Activated CD8-positive, alpha-beta T cell treated with anti-CD3 and anti-CD28 coated beads, Interleukin-2, amount 10 ng/mL, durations not matched to agents 7 days and 5 days (primary cell): ENCODE data around the gene PAK6. TPM values are rescaled to one million over a fixed set of nuclear protein-coding genes. Genes with fewer than 3 reads are reported as not detected.

Experiments
- ATAC-seq: fragments of 150-1000 bp; cut with Tn5 transposase; one replicate; pipeline ENCODE4 v1.10.0; 2021; ENCODE audit warnings: moderate library complexity
- CTCF ChIA-PET: fragments of 350-600 bp; sonication (Branson Sonifier 250); formaldehyde crosslinking; loops from one replicate; lab custom pipeline; 2021; ENCODE audit warnings: antibody characterized with exemption; lab: Charles Lee
- POLR2A ChIA-PET: fragments of 350-600 bp; sonication (Branson Sonifier 250); formaldehyde crosslinking; loops from one replicate; lab custom pipeline; 2021; ENCODE audit warnings: antibody characterized with exemption; lab: Charles Lee
- DNase-seq: peaks from one replicate; pipeline ENCODE4 v3.0.0-alpha.2; 2020
- H3K27ac Mint-ChIP-seq: one replicate; pipeline ENCODE4 v1.8.0; 2021; ENCODE audit warnings: mild to moderate bottlenecking, mixed read lengths
- H3K27me3 Mint-ChIP-seq: one replicate; pipeline ENCODE4 v1.8.0; 2021; ENCODE audit warnings: low read depth, mixed read lengths
- H3K36me3 Mint-ChIP-seq: one replicate; pipeline ENCODE4 v1.8.0; 2021; ENCODE audit warnings: low read depth, mixed read lengths
- H3K4me1 Mint-ChIP-seq: one replicate; pipeline ENCODE4 v1.8.0; 2021; ENCODE audit warnings: low read depth, mixed read lengths
- H3K4me3 Mint-ChIP-seq: one replicate; pipeline ENCODE4 v1.8.0; 2021; ENCODE audit warnings: mild to moderate bottlenecking, mixed read lengths
- H3K9me3 Mint-ChIP-seq: one replicate; pipeline ENCODE4 v1.8.0; 2022; ENCODE audit warnings: mixed read lengths; ENCODE audit not compliant: insufficient read depth
- total RNA-seq, 2 experiments: library from RNA; stranded (reverse); gene quantifications; one replicate each; pipeline ENCODE4 v1.2.3, GENCODE V29; 2021

PAK6 gene
- total RNA-seq, 2 experiments from 2014 or later, result 1.2 to 1.4 TPM

DNA sequence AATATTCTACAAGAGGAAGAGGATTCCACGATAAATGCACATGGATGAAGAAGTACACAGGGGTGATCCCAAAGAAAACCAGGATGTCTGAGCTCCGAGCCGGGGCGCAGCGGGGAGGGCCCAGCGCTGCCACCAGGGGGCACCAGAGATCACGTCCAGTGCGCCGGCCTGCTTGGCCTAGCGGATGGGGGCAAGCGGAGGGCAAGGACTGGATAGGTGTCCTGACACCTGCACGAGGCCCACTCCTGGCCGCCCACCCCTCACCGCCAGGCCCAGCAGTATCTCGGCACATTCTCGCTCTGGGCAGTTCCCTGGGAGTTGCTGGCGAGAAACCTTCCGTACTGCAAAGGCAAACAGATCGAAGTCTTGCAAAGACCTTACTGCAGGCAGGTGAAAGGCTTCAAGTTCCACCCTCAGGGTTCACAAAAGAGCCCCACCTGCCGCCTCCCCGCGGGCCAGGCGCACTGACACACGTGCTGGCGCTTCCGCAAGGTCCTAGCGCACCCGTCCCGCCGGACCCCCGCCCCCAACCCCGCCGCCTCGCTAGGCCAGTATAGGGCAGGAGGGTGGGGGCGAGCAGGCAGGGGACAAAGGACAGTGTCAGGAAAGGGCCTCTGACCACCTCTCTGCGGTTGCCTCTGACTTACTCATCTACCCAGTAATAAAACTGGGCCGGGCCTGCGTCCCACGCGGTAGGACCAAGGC lies 40.7 kb downstream of the PAK6 start:
- Mint-ChIP-seq H3K4me3 (no peak overlapping the region), H3K9me3 (no peaks in the 10 kb centered on the region), H3K27me3 (peaks cover 54% of the 10 kb centered on the region), H3K4me1 (peaks cover 24% of the 10 kb centered on the region), H3K27ac (no peak overlapping the region), H3K36me3 (no peaks in the 10 kb centered on the region)
- CTCF ChIA-PET, result interaction anchor here (0.6 to 9.8 kb wide), 48 partner anchors 8 to 491 kb away, joined by 3 to 559 read pairs (median 5); partner anchors contain the start of genes CCDC9B, DISP2, INAFM2 and KNSTRN
- ATAC-seq (peak; percentile 30), DNase-seq (peak; percentile 75)
- POLR2A ChIA-PET, result interaction anchor here (0.9 to 2.9 kb wide), 2 partner anchors 21 to 30 kb away, joined by 3 to 21 read pairs; partner anchors contain the start of gene PLCB2

DNA sequence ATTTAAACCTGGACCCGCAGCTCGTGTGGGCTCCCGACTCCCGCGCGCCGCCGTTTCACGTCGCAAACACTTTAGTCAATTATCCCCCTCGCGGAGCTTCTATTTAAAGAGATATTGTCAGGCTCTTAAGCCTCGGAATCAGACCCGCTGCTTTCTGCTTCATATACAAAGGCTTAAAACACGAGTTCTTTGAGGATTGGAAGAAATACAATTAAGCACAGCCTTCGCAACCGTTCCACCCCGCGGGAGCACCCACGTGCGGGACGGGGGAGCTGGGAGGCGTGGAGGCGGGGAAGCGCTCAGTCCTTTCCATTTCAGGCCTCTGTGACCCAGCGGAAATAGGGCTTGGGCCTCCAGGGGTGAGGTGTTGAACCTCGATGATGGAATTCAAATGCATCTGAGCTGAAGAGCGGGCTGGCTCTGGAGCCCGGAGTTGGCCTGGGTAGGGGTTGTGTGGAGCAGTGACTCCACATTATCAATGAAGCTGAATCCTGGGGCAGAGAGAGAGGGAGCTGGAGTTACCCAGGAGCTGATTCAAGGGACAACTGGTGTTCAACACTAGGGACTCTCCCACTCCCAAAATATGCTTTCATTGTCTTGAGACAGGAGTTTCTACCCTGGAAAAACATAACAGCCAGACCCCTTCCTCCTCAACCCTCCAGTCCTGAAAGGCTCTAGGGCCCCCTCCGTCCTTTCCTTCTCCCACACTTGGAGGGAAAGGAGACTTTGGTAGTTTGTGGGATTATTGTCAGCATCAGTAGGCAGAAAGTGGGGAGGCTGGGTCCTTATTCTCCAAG lies 41.6 kb downstream of the PAK6 start:
- Mint-ChIP-seq H3K4me1 (peaks cover 21% of the 10 kb centered on the region), H3K27me3 (peaks cover 54% of the 10 kb centered on the region), H3K27ac (no peak overlapping the region), H3K36me3 (no peaks in the 10 kb centered on the region), H3K4me3 (no peak overlapping the region), H3K9me3 (no peaks in the 10 kb centered on the region)
- POLR2A ChIA-PET, result interaction anchor here (0.9 to 1.1 kb wide), 2 partner anchors 27 to 29 kb away, joined by 4 to 6 read pairs; partner anchors contain the start of gene PLCB2
- DNase-seq (no peak), ATAC-seq (no peak)
- CTCF ChIA-PET, result interaction anchor here (0.7 to 9.8 kb wide), 11 partner anchors 10 to 240 kb away, joined by 4 to 559 read pairs (median 13); partner anchors contain the start of genes CCDC9B, INAFM2, PLCB2 and SRP14

DNA sequence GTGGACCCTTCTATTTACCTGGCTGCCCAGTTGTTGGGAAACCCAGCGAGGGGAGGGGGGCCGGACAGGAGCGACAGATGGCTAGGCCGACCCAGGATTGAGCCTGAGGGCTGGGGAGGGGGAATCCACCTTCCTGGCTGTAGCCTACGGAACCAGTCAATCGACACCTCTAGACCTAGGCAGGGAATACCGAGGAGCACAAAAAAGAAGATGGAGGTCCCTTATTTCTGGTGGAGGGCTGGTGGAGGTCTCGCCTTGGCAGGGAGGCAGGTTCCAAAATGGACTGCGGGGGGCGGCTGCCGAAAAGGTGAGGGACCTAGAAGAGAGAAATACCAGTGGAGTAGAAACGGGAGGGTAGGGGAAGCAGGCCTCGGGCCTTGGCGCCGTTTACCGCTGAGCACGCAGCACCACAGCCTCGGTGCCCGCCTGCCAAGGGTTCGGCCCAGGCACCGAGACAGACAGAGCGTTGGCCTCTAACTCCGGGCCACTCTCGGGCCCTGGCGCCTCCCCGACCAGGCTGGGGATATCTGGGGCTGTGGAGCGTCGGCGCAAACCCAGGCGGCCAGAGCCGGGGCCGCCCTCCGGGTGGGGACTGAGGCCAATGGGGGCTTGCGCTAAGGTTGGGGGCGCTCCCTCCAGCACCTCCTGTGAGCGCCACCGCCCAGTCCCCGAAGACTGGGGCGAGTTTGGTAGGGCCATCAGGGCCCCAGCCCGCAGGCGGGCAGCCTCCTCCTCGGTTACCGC lies 42.4 kb downstream of the PAK6 start:
- Mint-ChIP-seq H3K27me3 (peaks cover 54% of the 10 kb centered on the region), H3K4me1 (peaks cover 15% of the 10 kb centered on the region)
- POLR2A ChIA-PET, result interaction anchor here (0.9 to 1.1 kb wide), 2 partner anchors 26 to 28 kb away, joined by 4 to 6 read pairs; partner anchors contain the start of gene PLCB2

DNA sequence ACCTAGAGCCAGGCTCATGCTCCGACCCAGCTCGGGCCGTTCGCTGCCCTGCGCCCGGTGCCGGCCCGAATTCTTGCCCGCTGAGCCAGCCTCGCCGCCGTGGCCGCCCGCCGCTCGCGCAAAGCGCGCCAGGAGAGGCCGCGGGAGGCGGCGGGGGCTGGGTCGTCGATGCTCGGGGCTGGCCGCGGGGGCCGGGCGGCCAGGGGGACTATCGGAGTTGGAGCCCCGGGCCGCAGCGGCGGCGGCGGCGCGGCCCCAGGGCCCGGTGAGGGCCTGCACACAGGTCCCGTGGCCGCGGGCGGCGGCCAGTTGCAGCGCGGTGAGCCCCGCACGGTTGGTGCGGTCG lies 42.9 kb downstream of the PAK6 start:
- DNase-seq (no peak), ATAC-seq (no peak)
- Mint-ChIP-seq H3K36me3 (no peaks in the 10 kb centered on the region), H3K9me3 (no peaks in the 10 kb centered on the region), H3K4me1 (peaks cover 15% of the 10 kb centered on the region), H3K4me3 (no peak overlapping the region), H3K27me3 (peaks cover 50% of the 10 kb centered on the region), H3K27ac (no peak overlapping the region)
- ChIA-PET POLR2A (no interaction called here), CTCF (interaction anchor here (0.6 to 1.6 kb wide), 2 partner anchors 30 to 1664 kb away, joined by 3 read pairs; no protein-coding TSS in a partner anchor)

More for the DNA sequence above, 42.4 kb downstream of the PAK6 start:
- Mint-ChIP-seq H3K36me3 (no peaks in the 10 kb centered on the region), H3K9me3 (no peaks in the 10 kb centered on the region), H3K4me3 (peak overlapping the region; percentile 38), H3K27ac (no peak overlapping the region)
- DNase-seq, result no peak
- CTCF ChIA-PET, result interaction anchor here (0.6 to 9.8 kb wide), 8 partner anchors 9 to 1663 kb away, joined by 3 to 559 read pairs (median 18); partner anchors contain the start of genes CCDC9B, INAFM2, PLCB2 and SRP14
- no peak for ATAC-seq

DNA sequence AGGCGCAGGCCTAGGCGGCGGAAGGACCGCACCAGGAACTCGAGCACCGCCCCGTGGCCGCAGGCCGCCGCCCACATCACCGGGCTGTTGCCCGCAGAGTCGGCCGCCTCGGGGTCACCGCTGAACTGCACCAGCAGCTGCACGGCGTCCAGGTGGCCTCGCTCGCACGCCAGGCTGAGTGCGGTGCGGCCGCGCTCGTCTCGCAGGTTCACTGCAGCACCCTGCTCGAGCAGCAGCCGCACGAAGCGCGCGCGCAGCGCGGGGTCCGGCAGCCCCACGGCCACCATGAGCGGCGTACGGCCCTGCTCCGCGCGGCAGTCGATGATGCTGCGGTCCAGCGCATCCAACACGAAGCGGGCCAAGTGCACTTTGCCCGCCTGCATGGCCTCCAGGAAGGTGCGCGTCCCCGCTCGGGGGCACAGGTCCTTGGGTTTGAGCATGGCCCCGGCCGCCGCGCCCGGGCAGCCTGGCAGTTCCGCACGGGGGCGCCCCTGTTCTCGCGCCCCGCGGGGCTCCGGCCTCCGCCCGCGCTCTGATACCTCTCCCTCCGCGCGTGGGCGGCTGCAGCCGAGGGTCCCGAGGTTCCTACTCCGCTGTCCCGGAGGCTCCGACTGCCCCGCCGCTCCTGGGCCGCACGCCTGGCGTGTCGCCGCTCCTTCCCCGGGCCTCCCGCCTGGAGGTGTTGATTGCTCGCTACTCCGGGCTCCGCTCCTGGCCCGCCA lies 43.4 kb downstream of the PAK6 start:
- ATAC-seq (peak; percentile 73), DNase-seq (peak; percentile 62)
- ChIA-PET CTCF (interaction anchor here (1.0 to 2.2 kb wide), 5 partner anchors 26 to 40 kb away, joined by 3 to 16 read pairs (median 4); partner anchors contain the start of gene PLCB2), POLR2A (interaction anchor here (1.0 to 1.7 kb wide), 2 partner anchors 26 to 55 kb away, joined by 4 to 7 read pairs; partner anchors contain the start of gene PLCB2)
- Mint-ChIP-seq H3K36me3 (no peaks in the 10 kb centered on the region), H3K9me3 (no peaks in the 10 kb centered on the region), H3K4me1 (peaks cover 9% of the 10 kb centered on the region), H3K4me3 (peak overlapping the region; percentile 61), H3K27me3 (peaks cover 46% of the 10 kb centered on the region), H3K27ac (no peak overlapping the region)

DNA sequence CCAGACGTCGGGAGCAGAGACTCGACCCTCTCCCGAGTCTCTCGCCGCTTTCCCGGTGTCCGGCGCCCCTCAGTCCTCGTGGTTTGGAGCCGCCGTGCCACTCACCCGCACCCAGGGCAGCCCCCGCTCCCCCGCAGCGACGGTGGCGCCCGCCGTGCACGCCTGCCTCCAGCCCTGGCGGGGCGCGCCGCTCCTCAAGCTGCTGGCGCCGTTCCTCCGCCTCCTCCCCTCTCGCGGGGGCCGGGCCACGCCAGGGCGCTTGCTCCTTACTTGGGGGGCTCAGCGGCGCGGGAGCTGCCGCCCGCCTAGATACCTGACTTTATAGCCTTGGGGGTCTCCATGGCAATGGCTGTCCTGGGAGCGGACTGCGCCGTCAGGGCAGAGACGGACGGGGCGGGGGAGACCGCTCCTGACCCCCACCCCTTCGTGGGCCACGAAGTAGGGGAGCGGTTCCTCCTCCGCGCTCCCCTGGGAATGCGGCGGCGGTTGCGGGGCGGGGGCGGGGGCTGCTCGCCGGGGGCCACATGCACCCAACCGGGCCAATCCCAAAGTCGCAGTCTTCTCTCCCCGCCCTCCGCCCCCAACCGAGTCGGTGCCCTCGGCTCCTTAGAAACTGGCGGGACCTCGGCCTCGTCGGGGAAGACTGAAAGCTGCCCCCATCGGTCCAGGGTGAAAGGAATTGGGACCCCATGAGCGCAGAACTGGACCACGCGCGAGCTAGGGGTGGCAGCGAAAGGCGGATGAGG lies 44.2 kb downstream of the PAK6 start, which contains the start of gene ANKRD63:
ANKRD63 (minus strand) TSS at position 196 of the 746 bp plus-strand sequence. CDS start 478 bp downstream, outside the sequence.
- Mint-ChIP-seq H3K4me3 (peak within 1 kb of the TSS; percentile 61), H3K4me1 (peaks cover 7% of the 10 kb centered on the region), H3K27ac (no peak within 1 kb of the TSS), H3K36me3 (no peaks in the 10 kb centered on the region), H3K9me3 (no peaks in the 10 kb centered on the region), H3K27me3 (peaks cover 43% of the 10 kb centered on the region)
- DNase-seq, result peak; percentile 49
- CTCF ChIA-PET, result interaction anchor here (0.8 to 6.6 kb wide), 9 partner anchors 9 to 55 kb away, joined by 3 to 49 read pairs (median 4); partner anchors contain the start of gene PLCB2
- peak; percentile 68 for ATAC-seq
- POLR2A ChIA-PET, result interaction anchor here (1.0 to 1.7 kb wide), 2 partner anchors 25 to 54 kb away, joined by 4 to 7 read pairs; partner anchors contain the start of gene PLCB2

DNA sequence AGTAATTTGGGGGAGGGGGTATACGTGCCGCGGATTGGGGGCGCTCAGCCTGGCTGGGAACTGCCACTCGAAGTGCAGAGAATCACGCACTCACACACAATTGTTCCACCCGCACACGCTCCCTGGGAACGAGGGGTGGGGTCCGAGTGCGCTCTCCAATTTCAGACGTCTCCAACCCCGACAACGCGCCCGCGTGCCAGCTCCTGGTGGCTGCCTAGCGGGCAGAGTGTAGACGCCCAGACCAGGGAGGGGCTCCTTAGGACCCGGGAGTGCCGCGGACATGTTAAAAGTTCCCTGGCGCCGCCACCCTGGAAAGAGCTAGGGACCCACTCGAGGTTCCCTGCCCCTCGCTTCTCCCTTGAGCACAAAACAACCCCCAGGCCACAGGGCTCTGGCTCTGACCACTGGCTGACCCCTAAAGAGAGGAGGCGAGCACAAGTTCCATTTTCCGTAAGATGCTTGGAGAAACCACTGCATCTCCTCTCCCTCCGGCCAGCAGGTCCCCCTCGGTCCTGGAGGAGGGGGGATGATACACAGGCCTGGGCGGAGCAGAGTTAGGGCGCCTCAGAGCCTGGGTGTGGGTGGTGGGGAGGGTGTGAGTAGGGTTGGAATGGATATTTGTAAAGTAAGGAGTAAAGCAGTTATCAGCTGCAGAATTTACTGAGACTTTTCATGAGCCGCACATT lies 44.9 kb downstream of the PAK6 start:
- DNase-seq, result no peak
- POLR2A ChIA-PET, result interaction anchor here (1.7 kb wide), 1 partner anchor 24 kb away, joined by 7 read pairs; the partner anchor contains the start of gene PLCB2
- H3K36me3 Mint-ChIP-seq, result peaks cover 2% of the 10 kb centered on the region
- H3K9me3 Mint-ChIP-seq, result no peaks in the 10 kb centered on the region
- H3K4me1 Mint-ChIP-seq, result peaks cover 7% of the 10 kb centered on the region
- H3K4me3 Mint-ChIP-seq, result no peak overlapping the region
- CTCF ChIA-PET, result interaction anchor here (0.8 to 6.6 kb wide), 8 partner anchors 9 to 54 kb away, joined by 3 to 49 read pairs (median 5); partner anchors contain the start of gene PLCB2
- peaks cover 36% of the 10 kb centered on the region for H3K27me3 Mint-ChIP-seq
- H3K27ac Mint-ChIP-seq, result no peak overlapping the region
- ATAC-seq, result no peak

DNA sequence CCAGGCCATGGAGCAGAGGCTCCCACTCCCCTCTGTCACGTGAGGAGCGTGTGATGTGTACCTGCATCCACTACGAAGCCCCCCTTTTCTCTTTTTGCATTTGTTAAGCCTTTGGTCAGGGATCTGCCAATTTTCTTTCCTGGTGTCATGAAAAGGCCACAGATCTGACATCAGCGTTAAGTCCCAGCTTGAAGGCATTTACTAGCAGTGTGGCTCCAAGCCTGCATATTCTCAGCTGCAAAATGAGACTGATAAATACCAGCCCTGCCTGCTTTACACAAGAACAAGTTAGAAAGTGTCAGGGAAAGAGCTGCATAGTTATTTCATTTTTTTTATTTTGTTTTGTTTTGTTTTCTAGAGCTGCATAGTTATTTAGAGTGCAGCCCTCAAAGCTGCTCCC lies 46.3 kb downstream of the PAK6 start:
- Mint-ChIP-seq H3K4me1 (peaks cover 3% of the 10 kb centered on the region), H3K27me3 (peaks cover 29% of the 10 kb centered on the region), H3K27ac (no peak overlapping the region), H3K36me3 (peaks cover 4% of the 10 kb centered on the region), H3K9me3 (no peaks in the 10 kb centered on the region), H3K4me3 (no peak overlapping the region)
- ATAC-seq (no peak), DNase-seq (no peak)
- ChIA-PET CTCF (interaction anchor here (0.8 to 6.6 kb wide), 6 partner anchors 11 to 68 kb away, joined by 3 to 49 read pairs (median 6); partner anchors contain the start of gene PLCB2), POLR2A (interaction anchor here (0.6 to 2.4 kb wide), 2 partner anchors 18 to 22 kb away, joined by 3 to 10 read pairs; partner anchors contain the start of gene PLCB2)

DNA sequence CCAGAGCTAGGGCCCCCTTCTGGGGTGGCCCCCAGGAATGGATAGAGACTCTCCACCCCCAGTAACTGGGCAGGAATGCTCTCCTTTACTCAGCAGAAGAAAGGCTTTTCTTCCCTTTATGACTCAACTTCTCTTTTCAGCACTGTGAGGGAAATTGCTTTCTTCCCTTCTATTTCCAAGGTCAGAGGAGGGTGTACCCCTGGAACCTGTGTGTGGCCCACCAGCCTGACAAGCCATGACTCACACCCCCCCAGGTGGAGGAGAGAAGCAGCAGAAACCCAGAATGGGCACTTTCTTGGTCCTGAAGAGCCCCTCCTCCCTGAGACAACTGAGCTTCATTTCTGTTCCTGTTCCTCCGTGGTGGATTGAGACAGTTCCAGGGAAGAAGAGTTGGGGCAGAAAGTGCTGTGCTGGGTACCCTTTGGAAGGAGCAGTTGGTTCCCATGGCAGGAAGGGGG lies 46.7 kb downstream of the PAK6 start:
- Mint-ChIP-seq H3K36me3 (peaks cover 4% of the 10 kb centered on the region), H3K27me3 (peaks cover 25% of the 10 kb centered on the region), H3K9me3 (no peaks in the 10 kb centered on the region), H3K27ac (no peak overlapping the region), H3K4me1 (peaks cover 3% of the 10 kb centered on the region), H3K4me3 (no peak overlapping the region)
- ATAC-seq (no peak), DNase-seq (no peak)
- ChIA-PET POLR2A (interaction anchor here (0.6 to 2.4 kb wide), 2 partner anchors 18 to 22 kb away, joined by 3 to 10 read pairs; partner anchors contain the start of gene PLCB2), CTCF (interaction anchor here (0.8 to 6.6 kb wide), 6 partner anchors 11 to 68 kb away, joined by 3 to 49 read pairs (median 6); partner anchors contain the start of gene PLCB2)
